Dendritic cell treated with granulocyte-macrophage colony-stimulating factor and Interleukin-4, amounts not matched to agents 40 ng/mL and 50 ng/mL, for 4 days (primary cell): Measurements from ENCODE around the gene RSRC2.
A peak's percentile ranks its signal among the peaks of the same experiment; 100 is the strongest.
"Not testable (repeated sequence)": the region's sequence is repeated elsewhere in the genome, so short reads cannot be mapped to it uniquely, and the experiment has no call there.

Experiments used
- H3K27ac Mint-ChIP-seq: one replicate; pipeline ENCODE4 v1.8.0; 2022; ENCODE audit warnings: mild to moderate bottlenecking, mixed read lengths
- H3K27me3 Mint-ChIP-seq: one replicate; pipeline ENCODE4 v1.8.0; 2022; ENCODE audit warnings: mild to moderate bottlenecking, mixed read lengths
- H3K36me3 Mint-ChIP-seq: one replicate; pipeline ENCODE4 v1.8.0; 2022; ENCODE audit warnings: low read depth, mixed read lengths
- H3K4me1 Mint-ChIP-seq: one replicate; pipeline ENCODE4 v1.8.0; 2022; ENCODE audit warnings: low read depth, mixed read lengths
- H3K4me3 Mint-ChIP-seq: one replicate; pipeline ENCODE4 v1.8.0; 2022; ENCODE audit warnings: mild to moderate bottlenecking, moderate library complexity, mixed read lengths
- H3K9me3 Mint-ChIP-seq: one replicate; pipeline ENCODE4 v1.8.0; 2022; ENCODE audit warnings: mixed read lengths
- intact Hi-C: fragments of 100-400 bp; cut with micrococcal nuclease; formaldehyde crosslinking; loops from one replicate; pipeline ENCODE4 v1.15.0; 2022

RSRC2 gene

DNA sequence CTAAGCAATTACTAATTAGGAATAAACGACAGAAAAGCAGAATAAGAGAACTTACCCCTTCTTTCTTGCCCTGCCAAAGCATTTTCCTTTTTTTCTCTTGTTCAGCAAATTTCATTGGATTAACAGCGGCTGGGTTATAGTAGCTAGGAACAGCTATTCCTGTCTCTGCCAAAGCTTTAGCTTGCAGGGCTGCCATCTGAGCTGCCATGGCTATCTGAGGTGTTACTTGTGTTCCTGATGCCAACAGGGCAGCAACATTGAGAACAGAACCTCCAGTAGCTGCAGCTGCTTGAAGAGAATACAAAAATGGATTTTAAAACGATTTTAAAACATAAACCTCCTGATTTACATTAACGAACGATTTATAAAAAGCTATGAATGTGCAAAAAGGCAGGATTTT is 18.6 kb downstream of the RSRC2 start:
- no peak overlapping the region for H3K4me3 Mint-ChIP-seq
- H3K27ac Mint-ChIP-seq: no peak overlapping the region
- peaks cover 7% of the 10 kb centered on the region for H3K4me1 Mint-ChIP-seq
- no peaks in the 10 kb centered on the region for H3K9me3 Mint-ChIP-seq
- intact Hi-C loops: no loop called here
- no peaks in the 10 kb centered on the region for H3K27me3 Mint-ChIP-seq
- H3K36me3 Mint-ChIP-seq: peaks cover 95% of the 10 kb centered on the region

GRCh38 chr12:122506393-122506938 is 20.3 kb downstream of the RSRC2 start:
- Mint-ChIP-seq H3K27ac (no peak overlapping the region), H3K4me1 (peaks cover 17% of the 10 kb centered on the region), H3K9me3 (no peaks in the 10 kb centered on the region), H3K4me3 (no peak overlapping the region), H3K27me3 (no peaks in the 10 kb centered on the region), H3K36me3 (peaks cover 87% of the 10 kb centered on the region)
- intact Hi-C loops: no loop called here

DNA sequence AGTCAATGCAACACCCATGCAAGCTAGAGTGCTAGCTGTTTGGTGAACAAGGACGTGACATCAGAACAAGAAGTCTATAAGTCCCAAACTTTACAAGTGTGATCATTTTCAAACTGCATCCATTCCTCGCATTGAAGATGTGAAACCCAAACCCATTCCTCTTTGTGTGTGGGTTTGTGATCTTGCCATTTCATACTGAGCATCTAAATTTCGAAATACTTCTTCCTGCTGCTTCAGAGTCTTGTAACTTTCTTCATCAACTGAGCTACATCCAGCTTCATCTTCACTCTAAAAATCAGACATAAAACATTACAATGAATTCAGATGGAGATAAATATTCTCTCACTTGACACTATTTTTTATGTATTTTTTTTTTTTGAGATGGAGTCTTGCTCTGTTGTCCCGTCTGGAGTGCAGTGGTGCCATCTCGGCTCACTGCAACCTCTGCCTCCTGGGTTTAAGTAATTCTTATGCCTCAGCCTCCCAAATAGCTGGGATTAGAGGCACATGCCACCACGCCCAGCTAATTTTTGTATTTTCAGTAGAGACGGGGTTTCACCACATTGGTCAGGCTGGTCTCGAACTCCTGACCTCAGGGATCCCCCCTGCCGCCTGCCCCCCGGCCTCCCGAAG is 21.2 kb downstream of the RSRC2 start:
- Mint-ChIP-seq H3K27me3 (no peaks in the 10 kb centered on the region), H3K27ac (no peak overlapping the region), H3K4me3 (no peak overlapping the region), H3K9me3 (no peaks in the 10 kb centered on the region), H3K4me1 (peaks cover 23% of the 10 kb centered on the region), H3K36me3 (peaks cover 86% of the 10 kb centered on the region)
- intact Hi-C loops: no loop called here

DNA sequence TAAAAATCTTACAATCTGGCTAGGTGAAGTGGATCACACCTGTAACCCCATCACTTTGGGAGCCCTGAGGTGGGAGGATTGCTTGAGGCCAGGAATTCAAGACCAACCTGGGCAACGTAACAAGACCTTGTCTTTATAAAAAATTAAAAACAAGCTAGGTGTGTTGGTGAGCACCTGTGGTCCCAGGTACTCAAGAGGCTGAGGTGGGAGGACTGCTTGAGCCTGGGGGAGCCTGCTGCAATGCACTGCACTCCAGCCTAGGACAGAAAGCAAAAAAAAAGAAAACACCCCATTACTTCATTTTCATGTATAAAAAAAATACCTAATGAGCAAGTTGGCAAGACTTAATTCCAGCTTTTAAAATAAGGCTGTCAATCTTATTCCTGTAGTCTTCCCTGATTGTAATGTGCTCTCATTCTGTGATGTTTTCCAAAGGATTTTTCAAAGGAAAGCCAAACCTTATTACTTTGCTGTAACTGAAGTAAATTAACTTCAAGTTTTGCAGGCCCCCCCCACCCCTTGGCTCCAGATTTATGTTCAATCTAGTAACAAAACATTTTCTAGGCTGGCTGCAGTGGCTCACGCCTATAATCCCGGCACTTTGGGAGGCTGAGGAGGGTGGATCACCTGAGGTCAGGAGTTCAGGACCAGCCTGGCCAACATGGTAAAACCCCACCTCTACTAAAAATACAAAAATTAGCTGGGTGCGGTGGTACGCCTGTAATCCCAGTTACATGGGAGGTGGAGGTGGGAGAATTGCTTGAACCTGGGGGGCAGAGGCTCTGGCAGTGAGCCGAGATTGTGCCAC is 22.7 kb downstream of the RSRC2 start:
- peaks cover 80% of the 10 kb centered on the region for H3K36me3 Mint-ChIP-seq
- no peaks in the 10 kb centered on the region for H3K27me3 Mint-ChIP-seq
- H3K27ac Mint-ChIP-seq: no peak overlapping the region
- no peaks in the 10 kb centered on the region for H3K9me3 Mint-ChIP-seq
- intact Hi-C loops: no loop called here
- H3K4me1 Mint-ChIP-seq: peaks cover 33% of the 10 kb centered on the region
- no peak overlapping the region for H3K4me3 Mint-ChIP-seq

GRCh38 chr12:122503147-122503751 is 23.5 kb downstream of the RSRC2 start:
- Mint-ChIP-seq H3K27ac (peak overlapping the region; percentile 98), H3K4me1 (peaks cover 36% of the 10 kb centered on the region), H3K36me3 (peaks cover 73% of the 10 kb centered on the region), H3K27me3 (no peaks in the 10 kb centered on the region), H3K4me3 (no peak overlapping the region), H3K9me3 (no peaks in the 10 kb centered on the region)
- intact Hi-C loops: no loop called here

DNA sequence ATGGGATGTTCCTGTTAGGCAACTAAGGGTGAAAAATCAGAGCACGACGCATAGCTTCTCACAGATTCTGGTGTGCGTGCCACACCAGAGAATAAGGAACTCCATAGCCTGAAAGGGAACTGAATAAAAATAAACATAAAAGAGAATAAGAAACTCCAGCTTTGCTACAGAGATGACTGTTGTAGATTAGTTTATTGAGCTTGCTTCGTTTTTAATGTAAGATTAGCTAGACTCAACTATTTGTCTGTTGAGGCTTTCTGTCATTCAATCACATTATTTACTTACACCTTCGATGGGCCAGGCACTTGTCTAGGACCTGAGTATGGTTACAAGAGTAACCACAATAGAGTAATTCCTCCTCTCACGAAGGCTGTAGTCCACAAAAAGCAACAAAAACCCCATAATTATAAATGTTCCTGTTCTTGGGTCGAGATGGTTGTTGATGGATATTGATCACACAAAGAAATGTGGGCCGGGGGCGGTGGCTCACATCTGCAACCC is 25.2 kb downstream of the RSRC2 start:
- H3K36me3 Mint-ChIP-seq: peaks cover 62% of the 10 kb centered on the region
- H3K4me1 Mint-ChIP-seq: peaks cover 42% of the 10 kb centered on the region
- no peaks in the 10 kb centered on the region for H3K9me3 Mint-ChIP-seq
- H3K4me3 Mint-ChIP-seq: peak overlapping the region; percentile 98
- H3K27me3 Mint-ChIP-seq: no peaks in the 10 kb centered on the region
- peak overlapping the region; percentile 98 for H3K27ac Mint-ChIP-seq
- intact Hi-C loops: loop anchor here (1.0 to 2.0 kb wide), 3 partner anchors 25 to 235 kb away; partner anchors contain the start of genes CLIP1, RSRC2 and VPS33A

DNA sequence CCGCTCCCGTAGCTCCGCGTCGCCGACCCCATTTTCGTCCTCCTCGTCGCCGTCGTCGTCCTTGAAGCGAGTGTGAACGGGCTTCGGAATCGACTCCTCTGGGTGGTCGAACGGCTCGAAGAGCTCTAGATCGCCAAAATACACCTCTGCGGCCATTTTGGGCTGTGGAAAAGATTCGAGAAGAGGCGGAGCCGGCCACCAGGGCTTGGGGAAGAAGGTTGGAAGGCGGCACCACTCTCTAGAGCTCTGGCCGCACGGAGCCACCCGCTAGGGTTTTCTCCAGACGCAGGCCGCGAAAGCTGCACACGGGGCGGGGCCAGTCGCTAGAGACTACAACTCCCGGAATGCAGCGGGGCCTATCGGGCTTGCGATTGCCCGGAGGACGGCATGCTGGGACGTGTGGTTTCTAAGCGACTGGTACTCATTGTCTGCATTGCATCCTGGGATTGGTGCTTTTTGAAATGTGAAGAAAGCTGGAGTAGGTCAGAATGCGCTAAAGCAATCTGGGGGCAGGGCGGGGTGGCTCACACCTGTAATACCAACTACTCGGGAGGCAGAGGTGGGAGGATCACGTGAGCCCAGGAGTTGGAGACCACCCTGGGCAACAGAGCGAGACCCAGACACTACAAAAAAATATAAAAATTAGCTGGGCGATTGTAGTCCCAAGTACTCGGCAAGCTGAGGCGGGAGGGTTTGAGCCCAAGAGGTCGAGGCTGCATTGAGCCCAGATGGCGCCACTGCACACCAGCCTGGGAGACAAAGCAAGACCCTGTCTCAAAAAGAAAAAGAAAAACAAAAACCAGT is 25.8 kb downstream of the RSRC2 start, which contains the start of gene ZCCHC8:
TSS of gene ZCCHC8 (minus strand) at position 248 of the 804 bp plus-strand sequence. CDS start at position 156, 92 bp downstream.
- H3K9me3 Mint-ChIP-seq: no peaks in the 10 kb centered on the region
- intact Hi-C loops: loop anchor here (1.0 to 2.0 kb wide), 3 partner anchors 25 to 234 kb away; partner anchors contain the start of genes CLIP1, RSRC2 and VPS33A
- H3K27ac Mint-ChIP-seq: peak within 1 kb of the TSS; percentile 98
- no peaks in the 10 kb centered on the region for H3K27me3 Mint-ChIP-seq
- peaks cover 39% of the 10 kb centered on the region for H3K4me1 Mint-ChIP-seq
- H3K4me3 Mint-ChIP-seq: peak within 1 kb of the TSS; percentile 98
- H3K36me3 Mint-ChIP-seq: peaks cover 61% of the 10 kb centered on the region

DNA sequence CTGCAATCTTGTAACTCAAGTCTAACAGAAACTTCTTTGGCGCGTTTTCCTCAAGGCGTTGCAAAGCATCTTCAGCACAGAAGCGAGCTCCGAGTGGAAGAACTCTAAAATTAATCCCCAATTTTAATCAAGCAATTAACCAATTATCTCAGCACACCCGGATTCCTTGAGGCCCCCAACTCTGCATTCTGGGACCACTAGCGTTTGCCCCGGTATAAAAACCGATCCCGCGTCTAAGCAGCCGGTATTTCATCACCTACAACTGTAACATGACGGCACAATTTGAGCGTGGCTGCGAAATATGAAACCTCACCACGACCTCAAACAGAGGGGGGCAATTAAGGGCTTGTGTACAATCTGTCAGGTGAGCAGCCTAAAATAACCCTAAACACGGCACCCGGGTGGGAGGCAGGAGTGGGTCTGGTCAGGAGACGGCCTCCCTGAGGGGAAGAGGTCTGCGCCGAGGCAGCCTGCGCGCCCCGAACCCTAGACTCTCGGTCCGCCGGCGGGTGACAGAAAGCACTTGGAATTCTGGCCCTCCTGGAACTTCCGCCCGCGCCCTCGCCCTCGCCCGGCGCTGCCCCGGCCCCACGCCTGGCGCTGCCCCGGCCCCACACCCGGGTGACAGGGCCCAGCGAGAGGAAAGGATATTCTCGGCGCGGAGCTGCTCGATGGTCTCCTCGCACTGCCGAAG is 26.6 kb downstream of the RSRC2 start:
- Mint-ChIP-seq H3K4me1 (peaks cover 39% of the 10 kb centered on the region), H3K9me3 (no peaks in the 10 kb centered on the region), H3K4me3 (peak overlapping the region; percentile 98), H3K36me3 (peaks cover 61% of the 10 kb centered on the region), H3K27me3 (no peaks in the 10 kb centered on the region), H3K27ac (peak overlapping the region; percentile 98)
- intact Hi-C loops: loop anchor here (2.0 kb wide), 2 partner anchors 77 to 233 kb away; partner anchors contain the start of genes CLIP1 and VPS33A

- intact Hi-C loops: no loop called here
- Mint-ChIP-seq H3K9me3 (no peaks in the 10 kb centered on the region), H3K27ac (no peak overlapping the region), H3K36me3 (peaks cover 66% of the 10 kb centered on the region), H3K27me3 (no peaks in the 10 kb centered on the region), H3K4me1 (peaks cover 23% of the 10 kb centered on the region), H3K4me3 (no peak overlapping the region)
Observed at GRCh38 chr12:122495258-122495657, 31.5 kb downstream of the RSRC2 start.

- H3K27ac Mint-ChIP-seq, intact Hi-C loops, H3K9me3 Mint-ChIP-seq, H3K27me3 Mint-ChIP-seq, H3K4me3 Mint-ChIP-seq, H3K4me1 Mint-ChIP-seq: not testable (repeated sequence)
- peaks cover 79% of the 10 kb centered on the region for H3K36me3 Mint-ChIP-seq
Observed at GRCh38 chr12:122493222-122493621, 33.5 kb downstream of the RSRC2 start.

- no peak overlapping the region for H3K4me3 Mint-ChIP-seq
- H3K36me3 Mint-ChIP-seq: peaks cover 92% of the 10 kb centered on the region
- intact Hi-C loops: no loop called here
- no peaks in the 10 kb centered on the region for H3K27me3 Mint-ChIP-seq
- no peak overlapping the region for H3K27ac Mint-ChIP-seq
- H3K4me1 Mint-ChIP-seq: peaks cover 5% of the 10 kb centered on the region
- no peaks in the 10 kb centered on the region for H3K9me3 Mint-ChIP-seq
Observed at GRCh38 chr12:122491991-122492390, 34.7 kb downstream of the RSRC2 start.

DNA sequence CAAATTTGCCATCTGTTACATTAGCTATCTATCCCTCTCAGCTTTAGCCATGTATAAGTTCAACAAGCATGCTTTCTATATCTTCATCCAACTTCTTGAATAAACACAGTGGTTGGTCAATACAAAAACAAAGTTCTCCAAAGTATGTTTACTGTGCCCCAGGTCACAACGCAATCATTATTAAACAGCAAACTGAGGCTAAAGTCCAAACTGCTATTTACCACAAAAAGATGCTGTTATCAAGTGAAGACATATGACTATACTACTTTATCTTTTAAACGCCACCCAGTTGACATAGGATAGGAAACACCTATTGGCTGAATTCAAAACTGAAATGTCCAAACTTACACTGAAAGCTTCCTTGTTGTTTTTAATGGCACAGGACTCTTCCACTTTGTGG is 37.7 kb downstream of the RSRC2 start:
- H3K9me3 Mint-ChIP-seq: no peaks in the 10 kb centered on the region
- intact Hi-C loops: no loop called here
- peaks cover 94% of the 10 kb centered on the region for H3K36me3 Mint-ChIP-seq
- peaks cover 4% of the 10 kb centered on the region for H3K4me1 Mint-ChIP-seq
- H3K4me3 Mint-ChIP-seq: no peak overlapping the region
- no peaks in the 10 kb centered on the region for H3K27me3 Mint-ChIP-seq
- H3K27ac Mint-ChIP-seq: no peak overlapping the region

DNA sequence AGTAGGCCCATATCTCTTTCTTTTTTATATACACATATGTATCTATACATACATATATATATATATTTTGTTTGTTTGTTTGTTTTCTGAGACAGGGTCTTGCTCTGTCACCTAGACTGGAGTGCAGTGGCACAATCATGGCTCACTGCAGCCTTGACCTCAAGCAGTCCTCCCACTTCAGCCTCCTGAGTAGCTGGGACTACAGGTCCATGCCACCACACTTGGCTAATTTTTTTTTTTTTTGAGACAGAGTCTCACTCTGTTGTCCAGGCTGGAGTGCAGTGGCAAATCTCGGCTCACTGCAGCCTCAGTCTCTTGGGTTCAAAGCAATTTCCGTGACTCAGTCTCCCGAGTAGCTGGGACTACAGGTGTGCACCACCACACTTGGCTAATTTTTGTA is 38.9 kb downstream of the RSRC2 start:
- H3K4me1 Mint-ChIP-seq, H3K27me3 Mint-ChIP-seq, intact Hi-C loops, H3K27ac Mint-ChIP-seq, H3K4me3 Mint-ChIP-seq, H3K9me3 Mint-ChIP-seq: not testable (repeated sequence)
- peaks cover 98% of the 10 kb centered on the region for H3K36me3 Mint-ChIP-seq
